ENCODE results near the gene FREM3. TPM values are rescaled to one million over a fixed set of nuclear protein-coding genes. Genes with fewer than 3 reads are reported as not detected.

Gene FREM3
- total and polyA plus RNA-seq, 2 of the 8 experiments (the other 6 are each of a cell fraction or from before 2014, with no cell fraction given), result 0.03 to 0.11 TPM

- peak overlapping the region; percentile 4 for H4K5ac ChIP-seq (ENCODE audit: insufficient read length, low read depth, low read length)
- DNase-seq (ENCODE audit: low read depth in 1 of 2, low spot score in 2 of 2) (peak; percentile 68 to 78), FAIRE-seq (peak; percentile 71)
- H3K4ac ChIP-seq (replicated peaks; ENCODE audit: insufficient read length, low read depth, low read length), result no peak overlapping the region
- H3K14ac ChIP-seq (ENCODE audit: insufficient read length), result no peak overlapping the region
- H3K4me1 ChIP-seq (replicated peaks in 1 of 4; ENCODE audit: control insufficient read depth in 3 of 4, insufficient read depth in 4 of 4, low read length in 3 of 4), result no peaks in the 10 kb centered on the region; a peak in 1 of 7 replicates
- H3K56ac ChIP-seq (replicated peaks; ENCODE audit: insufficient read length, low read depth, low read length), result no peak overlapping the region
- H2BK5ac ChIP-seq (ENCODE audit: low read depth, low read length), result no peak overlapping the region; the same call in none of the 2 replicates
- H2BK120ac ChIP-seq (replicated peaks; ENCODE audit: low read depth, low read length), result no peak overlapping the region
- H4K91ac ChIP-seq (replicated peaks; ENCODE audit: insufficient read length, low read length), result no peak overlapping the region
- peak overlapping the region in 1 of 4 experiments; percentile 77; a peak in 2 of 7 replicates for H3K9ac ChIP-seq (replicated peaks in 1 of 4; ENCODE audit: extremely low read depth in 1 of 4, low read depth in 3 of 4, low read length in 3 of 4)
- no peaks in the 10 kb centered on the region for H3K9me3 ChIP-seq (ENCODE audit: insufficient read depth in 2 of 2, low read depth in 1 of 2, low read length in 1 of 2)
- no peak overlapping the region for H3K27ac ChIP-seq (ENCODE audit: low read depth, low read length)
- peak overlapping the region; percentile 90 for H2BK12ac ChIP-seq (ENCODE audit: low read depth, low read length)
- CTCF ChIA-PET (ENCODE audit: partially characterized antibody), result interaction anchor here (0.6 to 6.6 kb wide), 35 partner anchors 8 to 1525 kb away, joined by 3 to 55 read pairs (median 4); partner anchors contain the start of gene FREM3
- H3K36me3 ChIP-seq (ENCODE audit: control insufficient read depth in 2 of 4, insufficient read depth in 4 of 4, low read length in 3 of 4), result peaks cover 0 to 8% (median 0%) of the 10 kb centered on the region in 4 experiments; a peak in 1 of 8 replicates
- peak overlapping the region; percentile 97; the same call in 1 of the 2 replicates for H2AFZ ChIP-seq (ENCODE audit: low read length)
- H3K27me3 ChIP-seq (replicated peaks in 1 of 4; ENCODE audit: control insufficient read depth in 3 of 4, extremely low read depth in 1 of 4, insufficient read depth in 3 of 4, low read length in 3 of 4), result no peaks in the 10 kb centered on the region
- no peak overlapping the region for H2BK20ac ChIP-seq (ENCODE audit: low read length)
- H3K79me1 ChIP-seq (ENCODE audit: low read depth, low read length), result no peaks in the 10 kb centered on the region
- no peaks in the 10 kb centered on the region for H4K20me1 ChIP-seq (replicated peaks in 1 of 2; ENCODE audit: control insufficient read depth in 1 of 2, insufficient read depth in 2 of 2, low read length in 2 of 2)
- H3K23me2 ChIP-seq (ENCODE audit: low read depth, low read length), result no peaks in the 10 kb centered on the region; the same call in 1 of the 2 replicates
- H3K4me3 ChIP-seq (ENCODE audit: extremely low read depth in 1 of 4, insufficient read depth in 2 of 4, low read depth in 3 of 4, low read length in 4 of 4), result peak overlapping the region; percentile 10 to 43 (median 28); a peak in 6 of 8 replicates
- no peaks in the 10 kb centered on the region for H3K79me2 ChIP-seq (ENCODE audit: control insufficient read depth in 1 of 2, insufficient read depth in 2 of 2, low read length in 2 of 2)
- H2AK5ac ChIP-seq (ENCODE audit: low read depth, low read length), result 0 out of 2 replicates have a peak overlapping the region, but pooled peaks have one; percentile 16
- no peak overlapping the region for H2BK15ac ChIP-seq (ENCODE audit: low read length)
- 0 out of 2 replicates have a peak overlapping the region, but pooled peaks have one; percentile 87 for H3K18ac ChIP-seq (ENCODE audit: extremely low read depth, low read length)
- POLR2A ChIA-PET (ENCODE audit: partially characterized antibody), result interaction anchor here (0.6 to 1.4 kb wide), 3 partner anchors 16 to 85 kb away, joined by 3 to 6 read pairs (median 3); no protein-coding TSS in a partner anchor
- peak overlapping the region; percentile 95; the same call in 1 of the 2 replicates for H4K8ac ChIP-seq (ENCODE audit: extremely low read depth, insufficient read depth, low read length)
- H3K23ac ChIP-seq (ENCODE audit: insufficient read length), result no peak overlapping the region
- WGBS, 2 experiments (ENCODE audit: extremely low coverage in 1 of 2, insufficient coverage in 1 of 2, insufficient read length in 1 of 2, insufficient replicate concordance in 2 of 2, low coverage in 1 of 2, low lambda C conversion rate in 2 of 2, missing lambda C conversion rate in 1 of 2), result 68% methylated on average over 44 of the region's 57 CpGs; no CpG with 5 or more reads in 1 of the 2 experiments
- peak overlapping the region; percentile 50 to 69 for H3K4me2 ChIP-seq (ENCODE audit: insufficient read depth in 1 of 2, low read depth in 2 of 2, low read length in 2 of 2)
- TF ChIP-seq RAD21 (IDR thresholded peaks at IDR 0.05 in 1 of 2, conservative IDR thresholded peaks at IDR 0.05 in 1 of 2; ENCODE audit: low read depth in 2 of 2, low read length in 2 of 2), result peak; percentile 92
- TF ChIP-seq TAF7 (optimal IDR thresholded peaks at IDR 0.05; ENCODE audit: borderline replicate concordance, low read depth, low read length), result no peak
- no peak for TF ChIP-seq KDM1A (IDR thresholded peaks at IDR 0.05; ENCODE audit: borderline replicate concordance, low read length)
- no peak for TF ChIP-seq NRF1 (IDR thresholded peaks at IDR 0.05; ENCODE audit: low read depth, low read length)
- no peak for TF ChIP-seq HDAC6 (IDR thresholded peaks at IDR 0.05; ENCODE audit: low read depth, low read length)
- TF ChIP-seq RFX5 (IDR thresholded peaks at IDR 0.05; ENCODE audit: borderline replicate concordance, low read depth, low read length), result no peak
- no peak for TF ChIP-seq RXRA (IDR thresholded peaks at IDR 0.05; ENCODE audit: insufficient read depth, low read depth, low read length)
- TF ChIP-seq POLR2A (IDR thresholded peaks at IDR 0.05; ENCODE audit: control extremely low read depth in 1 of 2, low read depth in 2 of 2, low read length in 2 of 2), result no peak
- TF ChIP-seq RNF2 (IDR thresholded peaks at IDR 0.05; ENCODE audit: borderline replicate concordance, low read depth, low read length, missing control alignments, poor library complexity, severe bottlenecking), result no peak
- TF ChIP-seq TBP (IDR thresholded peaks at IDR 0.05; ENCODE audit: low read depth, low read length), result peak; percentile 46
Measured at GRCh38 chr4:143558823-143559756, 141.4 kb downstream of the FREM3 start.
